Amygdala (tissue), 56 donors: Measurements from ENCODE around the gene MBD1.
"Not testable (repeated sequence)": the region's sequence is repeated elsewhere in the genome, so short reads cannot be mapped to it uniquely, and the experiment has no call there.

Source experiments
- DNase-seq, 56 donors: peaks; one replicate each; lab custom pipeline; 2025; lab: John Stamatoyannopoulos, UW

Gene MBD1

GRCh38 chr18:50281295-50281971, at the start of gene MBD1:
Gene MBD1, minus strand, starts transcription at chr18:50281523. Its CDS starts 1,531 bp downstream, at chr18:50279992.
- DNase-seq = peak; percentile 88 to 100 (median 98)

- DNase-seq = no peak
These were observed 48.9 kb upstream of the MBD1 start for GRCh38 chr18:50330176-50330575.

- DNase-seq = no peak
These were observed 46.7 kb upstream of the MBD1 start for GRCh38 chr18:50327983-50328382.

DNA sequence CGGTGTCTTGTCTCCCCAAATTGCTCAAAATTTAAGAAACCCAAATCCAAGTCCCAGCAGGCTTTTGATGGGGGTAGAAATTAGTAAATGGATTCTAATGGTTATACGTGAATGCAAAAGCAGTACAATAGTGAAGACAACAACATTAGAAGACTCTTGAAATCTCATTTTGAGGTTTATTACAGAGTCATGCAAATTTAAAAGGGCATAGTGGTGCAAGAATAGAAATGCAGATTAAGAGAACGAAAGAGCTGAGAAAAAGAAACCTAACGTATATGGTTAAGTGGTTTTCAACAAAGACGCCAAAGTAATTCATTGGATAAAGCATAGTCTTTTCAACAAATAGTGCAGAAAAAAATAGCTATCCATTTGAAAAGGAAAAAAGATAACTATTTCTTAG, 39.4 kb upstream of the MBD1 start:
- no peak for DNase-seq

DNA sequence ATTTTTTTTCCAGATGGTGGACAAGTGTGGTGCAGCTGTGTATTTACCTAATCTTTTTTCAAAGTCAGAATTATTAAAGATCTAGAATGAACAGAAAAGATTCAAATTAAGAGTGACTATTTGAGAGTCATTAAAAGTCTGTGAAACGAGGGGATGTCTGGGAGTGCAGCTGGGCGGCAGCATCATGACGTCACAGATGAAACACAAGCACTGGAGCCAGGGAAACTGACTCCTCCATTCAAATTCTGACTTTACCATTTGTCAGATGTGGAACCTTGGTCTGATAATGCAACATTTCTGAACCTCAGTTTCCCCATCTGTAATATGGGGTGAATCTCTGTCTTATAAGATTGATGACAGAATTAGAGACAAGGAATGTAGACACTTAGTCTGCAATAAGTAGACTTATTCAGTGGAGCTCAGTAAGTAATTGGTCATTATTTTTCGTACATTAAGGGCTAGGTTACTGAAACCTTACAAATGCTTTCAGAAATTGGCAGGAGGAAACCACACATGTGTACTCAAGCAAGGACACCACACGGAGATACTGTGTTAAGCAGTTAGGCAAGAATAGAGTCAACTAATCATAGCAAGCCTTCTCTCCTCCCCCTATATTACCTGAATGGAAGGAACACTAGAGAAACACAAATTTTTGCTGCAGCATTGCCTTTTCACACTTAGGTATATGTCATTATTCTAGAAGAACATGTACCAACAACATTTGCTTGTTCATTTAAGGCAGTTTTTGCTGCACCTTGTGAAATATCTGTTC, 34.0 kb upstream of the MBD1 start:
- no peak for DNase-seq

DNA sequence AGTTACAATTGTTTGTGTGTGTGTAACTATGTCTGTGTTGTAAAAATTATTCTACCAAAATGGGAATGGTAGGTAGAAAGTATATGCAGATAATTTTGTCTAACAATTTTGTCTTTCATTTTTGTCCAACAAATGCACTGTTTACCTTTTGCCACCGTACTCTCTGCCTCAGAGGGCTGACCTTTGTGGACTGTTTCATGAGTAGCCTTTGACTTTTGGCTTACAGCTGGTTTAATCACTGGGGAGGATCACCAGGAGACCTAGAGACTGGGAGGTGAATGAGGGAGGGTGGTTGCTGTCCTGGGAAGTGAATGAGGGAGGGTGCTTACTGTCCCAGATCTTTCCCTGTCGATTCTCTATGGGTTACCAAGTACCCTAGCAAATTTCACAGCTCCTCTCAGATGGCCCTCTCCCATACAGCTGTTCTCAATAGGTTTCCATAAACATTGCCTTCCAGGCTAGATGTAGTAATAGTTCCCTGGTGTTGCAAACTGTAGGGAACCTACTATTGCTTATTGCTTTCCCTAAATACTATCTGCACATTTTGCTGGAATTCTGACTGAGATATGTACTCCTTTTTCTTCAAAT, 32.6 kb upstream of the MBD1 start:
- DNase-seq = no peak

- no peak for DNase-seq
These were observed 31.8 kb upstream of the MBD1 start for GRCh38 chr18:50313031-50313607.

DNA sequence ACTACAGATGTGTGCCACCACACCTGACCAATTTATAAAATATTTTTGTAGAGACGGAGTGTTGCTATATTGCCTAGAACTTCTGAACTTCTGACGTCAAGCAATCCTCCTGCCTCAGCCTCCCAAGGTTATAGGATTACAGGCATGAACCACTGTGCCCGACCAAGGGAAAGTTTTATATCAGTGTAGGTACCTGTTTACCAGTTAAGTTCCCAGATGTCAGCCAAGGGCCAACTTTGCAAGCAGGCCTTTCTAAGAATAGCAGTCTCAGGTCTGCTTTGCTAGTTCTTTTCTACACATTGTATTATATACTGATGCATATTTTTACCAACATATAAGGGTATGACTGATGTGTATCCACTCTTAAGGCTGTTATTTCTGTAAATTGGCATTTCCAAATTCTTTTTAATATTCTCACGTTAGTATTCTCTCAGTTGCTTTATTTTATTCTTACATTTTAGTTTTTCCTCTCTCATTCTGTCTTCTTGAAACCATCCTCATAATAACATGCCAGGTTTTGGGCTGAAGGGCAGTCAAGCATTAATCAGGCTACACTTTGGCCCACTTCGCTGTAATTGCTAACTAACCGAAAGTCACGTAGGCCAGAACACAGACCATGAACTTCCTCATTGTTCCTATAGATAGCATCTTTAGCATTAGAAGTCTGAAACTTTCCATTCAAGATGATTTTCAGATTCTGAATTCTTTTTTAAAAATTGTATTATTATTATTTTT, 31.1 kb upstream of the MBD1 start:
- DNase-seq = no peak

GRCh38 chr18:50311650-50312049, 30.3 kb upstream of the MBD1 start:
- DNase-seq = no peak

DNA sequence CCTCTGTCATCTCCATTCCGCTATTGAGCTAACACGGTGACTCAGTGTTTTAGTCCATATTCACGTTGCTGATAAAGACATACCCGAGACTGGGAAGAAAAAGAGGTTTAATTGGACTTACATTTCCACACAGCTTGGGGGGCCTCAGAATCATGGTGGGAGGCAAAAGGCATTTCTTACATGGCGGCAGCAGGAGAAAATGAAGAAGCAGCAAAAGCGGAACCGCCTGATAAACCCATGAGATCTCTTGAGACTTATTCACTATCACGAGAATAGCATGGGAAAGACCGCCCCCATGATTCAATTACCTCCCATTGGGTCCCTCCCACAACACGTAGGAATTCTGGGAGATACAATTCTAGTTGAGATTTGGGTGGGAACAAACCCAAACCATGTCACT, 28.8 kb upstream of the MBD1 start:
- no peak for DNase-seq

- not testable (repeated sequence) for DNase-seq
These were observed 27.5 kb upstream of the MBD1 start for GRCh38 chr18:50308851-50309250.

GRCh38 chr18:50307738-50308470, 26.6 kb upstream of the MBD1 start:
- DNase-seq = peak in 55 of 56 donors; percentile 5 to 91 (median 63)

- DNase-seq = no peak
These were observed 26.0 kb upstream of the MBD1 start for GRCh38 chr18:50307400-50307737.

DNA sequence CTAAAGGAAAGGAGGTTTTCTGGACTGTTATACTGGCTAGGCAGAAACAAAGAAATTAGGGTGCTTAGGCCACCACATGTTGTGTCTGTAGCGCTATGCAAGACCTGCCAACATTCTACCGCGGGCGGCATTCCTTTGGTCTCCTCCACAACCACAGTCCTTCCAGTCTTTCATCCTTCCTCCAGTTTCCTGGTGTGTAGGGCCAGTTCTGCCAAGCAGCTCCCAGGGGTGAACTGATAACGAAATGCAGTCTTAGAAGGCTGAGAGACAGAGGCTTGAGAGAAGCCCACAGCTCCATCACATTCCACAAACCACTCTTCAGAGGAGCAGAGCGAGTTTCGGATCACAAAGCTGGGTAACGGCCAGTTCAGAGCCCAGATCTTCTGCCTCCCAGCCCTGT, 25.6 kb upstream of the MBD1 start:
- no peak for DNase-seq

- no peak for DNase-seq
These were observed 19.8 kb upstream of the MBD1 start for GRCh38 chr18:50301074-50301473.

- DNase-seq = no peak
These were observed 18.5 kb upstream of the MBD1 start for GRCh38 chr18:50299626-50300388.

DNA sequence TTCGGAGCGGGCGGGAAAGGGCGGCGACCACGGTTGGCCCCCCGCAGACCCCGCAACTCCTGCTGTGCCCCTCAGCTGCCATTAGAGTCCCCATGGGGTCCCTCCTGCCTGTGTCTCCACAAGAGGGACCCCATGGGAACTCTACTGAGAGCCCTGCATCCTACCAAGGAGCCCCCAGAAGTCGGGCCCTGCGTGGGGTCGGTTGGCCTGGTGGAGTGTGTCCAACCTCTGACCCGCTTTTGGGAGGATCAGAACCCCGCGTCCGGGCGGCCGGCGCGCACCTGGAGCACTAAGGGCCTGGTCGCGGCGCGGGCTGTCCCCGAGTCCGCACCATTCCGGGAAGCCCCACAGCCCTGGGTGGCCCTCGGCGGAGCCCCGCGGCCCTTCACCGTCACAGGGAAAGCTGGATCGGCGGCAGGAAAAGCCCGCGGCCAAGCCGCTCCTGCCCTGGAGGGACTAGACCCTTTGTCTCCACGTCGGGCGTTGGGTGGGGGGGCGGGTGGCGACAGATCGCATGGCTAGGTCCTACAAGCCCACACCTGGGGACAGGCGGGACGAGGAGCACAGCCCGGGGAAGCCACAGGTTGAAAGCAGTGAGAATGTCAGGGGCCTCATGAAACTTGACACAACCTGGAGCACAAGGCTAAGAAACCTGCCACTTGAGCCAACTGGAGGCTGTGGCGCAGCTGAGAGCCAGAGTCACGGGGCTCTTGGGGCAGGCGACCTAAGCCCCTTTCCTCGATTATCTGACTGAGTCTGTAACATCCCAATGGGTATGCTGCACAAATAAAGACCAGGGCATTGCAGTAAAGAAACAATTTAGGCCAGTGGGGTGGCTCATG, 17.3 kb upstream of the MBD1 start:
- DNase-seq = no peak
